CD4-positive, alpha-beta T cell (primary cell): ENCODE data around the gene C8G. TPM values are rescaled to one million over a fixed set of nuclear protein-coding genes. Genes with fewer than 3 reads are reported as not detected.

Source experiments
- ATAC-seq: fragments of 200-7000 bp; cut with Tn5 transposase; one replicate; pipeline ENCODE4 v1.10.0; 2022; ENCODE audit warnings: mild to moderate bottlenecking; ENCODE audit not compliant: poor library complexity
- CTCF ChIA-PET: fragments of 350-600 bp; sonication (Branson Sonifier 250); formaldehyde crosslinking; loops from one replicate; lab custom pipeline; 2021; ENCODE audit warnings: antibody characterized with exemption, inconsistent platforms; lab: Charles Lee
- POLR2A ChIA-PET: fragments of 350-600 bp; sonication (Branson Sonifier 250); formaldehyde crosslinking; loops from one replicate; lab custom pipeline; 2021; ENCODE audit warnings: antibody characterized with exemption, inconsistent platforms; lab: Charles Lee
- DNase-seq, 14 experiments: peaks; one replicate each; pipeline ENCODE4 v3.0.0-alpha.2; 2013 to 2020; ENCODE audit warnings: mixed read lengths in 2 of 14
- H3K27ac ChIP-seq, 2 donors: one replicate each; pipeline versions ENCODE4 v1.5.1 to v1.7.0; 2013; ENCODE audit warnings: low read length in 2 of 2, low read depth in 1 of 2, mild to moderate bottlenecking in 1 of 2
- H3K27me3 ChIP-seq, 2 experiments: 1 replicate in 1 of 2; 2 replicates in 1 of 2; pipeline versions ENCODE4 v1.6.1 to v1.7.0; 2013; ENCODE audit warnings: low read length in 2 of 2, control low read depth in 1 of 2, mild to moderate bottlenecking in 1 of 2, moderate library complexity in 1 of 2; ENCODE audit not compliant: insufficient read depth in 2 of 2, control insufficient read depth in 1 of 2
- H3K36me3 ChIP-seq: one replicate; pipeline ENCODE4 v1.6.1; 2013; ENCODE audit warnings: low read length, control low read depth; ENCODE audit not compliant: insufficient read depth
- H3K4me1 ChIP-seq: one replicate; pipeline ENCODE4 v1.6.1; 2013; ENCODE audit warnings: low read length, control low read depth; ENCODE audit not compliant: insufficient read depth
- H3K4me3 ChIP-seq: one replicate; pipeline ENCODE4 v1.5.1; 2013; ENCODE audit warnings: mild to moderate bottlenecking, low read length, moderate library complexity
- H3K9me3 ChIP-seq, 2 experiments: 1 replicate in 1 of 2; 2 replicates in 1 of 2; pipeline versions ENCODE4 v1.6.1 to v1.7.0; 2013; ENCODE audit warnings: low read length in 2 of 2, mild to moderate bottlenecking in 2 of 2, control low read depth in 1 of 2, moderate library complexity in 1 of 2; ENCODE audit not compliant: control insufficient read depth in 1 of 2, insufficient read depth in 1 of 2
- H3K27ac Mint-ChIP-seq: one replicate; pipeline ENCODE4 v1.8.0; 2020; ENCODE audit warnings: mixed read lengths
- H3K27me3 Mint-ChIP-seq: one replicate; pipeline ENCODE4 v1.8.0; 2021; ENCODE audit warnings: mixed read lengths
- H3K36me3 Mint-ChIP-seq: one replicate; pipeline ENCODE4 v1.8.0; 2021; ENCODE audit warnings: low read depth, mixed read lengths
- H3K4me1 Mint-ChIP-seq: one replicate; pipeline ENCODE4 v1.8.0; 2021; ENCODE audit warnings: low read depth, mixed read lengths
- H3K4me3 Mint-ChIP-seq: one replicate; pipeline ENCODE4 v1.8.0; 2020; ENCODE audit warnings: mild to moderate bottlenecking, mixed read lengths
- H3K9me3 Mint-ChIP-seq: one replicate; pipeline ENCODE4 v1.8.0; 2020; ENCODE audit warnings: mixed read lengths
- CTCF ChIP-seq: fragments of 200-600 bp; IDR thresholded peaks from one replicate; pipeline ENCODE4 v1.8.0; 2022; ENCODE audit warnings: antibody characterized with exemption, mild to moderate bottlenecking
- intact Hi-C, 2 experiments: fragments of 100-400 bp; cut with DNase I in 1 of 2; cut with micrococcal nuclease in 1 of 2; formaldehyde crosslinking; loops; one replicate each; pipeline versions ENCODE4 v1.15.1 to v1.9.0; 2023 to 2025; cut with DNase I, micrococcal nuclease
- total RNA-seq, 174 experiments: library from RNA in 2 of 174; stranded (reverse) in 2 of 174; gene quantifications; one replicate each; pipeline ENCODE4 v1.2.3 and lab custom pipeline; 2021 to 2026

The C8G gene
- total RNA-seq, 2 experiments from 2014 or later, result not detected

- Mint-ChIP-seq H3K4me1 (peaks cover 14% of the 10 kb centered on the region), H3K27me3 (no peaks in the 10 kb centered on the region), H3K4me3 (no peak overlapping the region), H3K9me3 (peaks cover 2% of the 10 kb centered on the region), H3K36me3 (no peaks in the 10 kb centered on the region), H3K27ac (no peak overlapping the region)
- peak overlapping the region in 1 of 2 donors; percentile 5 for H3K27ac ChIP-seq
- no peaks in the 10 kb centered on the region for H3K27me3 ChIP-seq
- no peaks in the 10 kb centered on the region for H3K36me3 ChIP-seq
- H3K4me3 ChIP-seq, result no peak overlapping the region
- intact Hi-C loops, result loop anchor here in 1 of 2 experiments (10.0 kb wide), 1 partner anchor 834 kb away; no protein-coding TSS in a partner anchor
- peaks cover 0 to 3% of the 10 kb centered on the region in 2 experiments for H3K9me3 ChIP-seq
- no peak for DNase-seq
- ATAC-seq, result no peak
- ChIA-PET POLR2A (no interaction called here), CTCF (no interaction called here)
- TF ChIP-seq CTCF, result no peak
- peaks cover 60% of the 10 kb centered on the region for H3K4me1 ChIP-seq
These were observed 13.4 kb downstream of the C8G start for GRCh38 chr9:136958473-136958872.

GRCh38 chr9:136958898-136959850 lies 14.1 kb downstream of the C8G start:
- H3K27ac Mint-ChIP-seq, result no peak overlapping the region
- H3K4me1 ChIP-seq, result peaks cover 67% of the 10 kb centered on the region
- H3K27me3 ChIP-seq, result no peaks in the 10 kb centered on the region
- DNase-seq (no peak), ATAC-seq (no peak)
- peaks cover 2% of the 10 kb centered on the region for H3K9me3 Mint-ChIP-seq
- no peak for TF ChIP-seq CTCF
- ChIA-PET CTCF (no interaction called here), POLR2A (interaction anchor here (1.0 to 2.2 kb wide), 4 partner anchors 8 to 60 kb away, joined by 3 to 12 read pairs (median 4); no protein-coding TSS in a partner anchor)
- no peak overlapping the region for H3K4me3 Mint-ChIP-seq
- H3K9me3 ChIP-seq, result peaks cover 0 to 3% of the 10 kb centered on the region in 2 experiments
- intact Hi-C loops, result loop anchor here in 1 of 2 experiments (10.0 kb wide), 1 partner anchor 834 kb away; no protein-coding TSS in a partner anchor
- no peak overlapping the region for H3K4me3 ChIP-seq
- no peaks in the 10 kb centered on the region for H3K36me3 ChIP-seq
- H3K27me3 Mint-ChIP-seq, result no peaks in the 10 kb centered on the region
- peak overlapping the region in 1 of 2 donors; percentile 49 for H3K27ac ChIP-seq
- no peaks in the 10 kb centered on the region for H3K36me3 Mint-ChIP-seq
- H3K4me1 Mint-ChIP-seq, result peaks cover 14% of the 10 kb centered on the region

GRCh38 chr9:136960212-136960937 lies 15.3 kb downstream of the C8G start:
- H3K4me3 ChIP-seq, result no peak overlapping the region
- POLR2A ChIA-PET, result interaction anchor here (0.6 to 2.2 kb wide), 8 partner anchors 9 to 96 kb away, joined by 3 to 12 read pairs (median 4); no protein-coding TSS in a partner anchor
- no peaks in the 10 kb centered on the region for H3K36me3 ChIP-seq
- Mint-ChIP-seq H3K27me3 (no peaks in the 10 kb centered on the region), H3K36me3 (no peaks in the 10 kb centered on the region), H3K27ac (peak overlapping the region; percentile 65), H3K9me3 (peaks cover 2% of the 10 kb centered on the region), H3K4me1 (peaks cover 18% of the 10 kb centered on the region), H3K4me3 (peak overlapping the region; percentile 54)
- peak; percentile 63 for ATAC-seq
- no peaks in the 10 kb centered on the region for H3K27me3 ChIP-seq
- no peak overlapping the region for H3K27ac ChIP-seq
- intact Hi-C loops, result no loop called here
- TF ChIP-seq CTCF, result no peak
- CTCF ChIA-PET, result no interaction called here
- peaks cover 79% of the 10 kb centered on the region for H3K4me1 ChIP-seq
- DNase-seq, result peak in 4 of 14 experiments; percentile 39 to 80 (median 51)
- peaks cover 0 to 3% of the 10 kb centered on the region in 2 experiments for H3K9me3 ChIP-seq
